Measurements from ENCODE around the gene RIMBP2.

RIMBP2 gene

GRCh38 chr12:130675121-130675520, 41.0 kb downstream of the RIMBP2 start:
- no peak for DNase-seq

- no peak for DNase-seq
Observed at GRCh38 chr12:130674676-130675075, 41.4 kb downstream of the RIMBP2 start.

- no peak for DNase-seq
Observed at GRCh38 chr12:130673036-130673705, 42.9 kb downstream of the RIMBP2 start.

GRCh38 chr12:130672089-130672820, 43.8 kb downstream of the RIMBP2 start:
- DNase-seq: no peak

- no peak for DNase-seq
Observed at GRCh38 chr12:130671556-130671955, 44.5 kb downstream of the RIMBP2 start.

- DNase-seq: no peak
Observed at GRCh38 chr12:130669797-130670196, 46.3 kb downstream of the RIMBP2 start.

GRCh38 chr12:130669205-130669557, 46.9 kb downstream of the RIMBP2 start:
- no peak for DNase-seq

GRCh38 chr12:130668286-130669204, 47.6 kb downstream of the RIMBP2 start:
- DNase-seq: peak; percentile 31

GRCh38 chr12:130667421-130667960, 48.6 kb downstream of the RIMBP2 start:
- no peak for DNase-seq

- no peak for DNase-seq
Observed at GRCh38 chr12:130666645-130667044, 49.5 kb downstream of the RIMBP2 start.

GRCh38 chr12:130665753-130666152, 50.3 kb downstream of the RIMBP2 start:
- no peak for DNase-seq

- no peak for DNase-seq
Observed at GRCh38 chr12:130664772-130665171, 51.3 kb downstream of the RIMBP2 start.

GRCh38 chr12:130664252-130664651, 51.8 kb downstream of the RIMBP2 start:
- DNase-seq: no peak

- DNase-seq: no peak
Observed at GRCh38 chr12:130663514-130663913, 52.6 kb downstream of the RIMBP2 start.

GRCh38 chr12:130661486-130662255, 54.4 kb downstream of the RIMBP2 start:
- no peak for DNase-seq

- DNase-seq: no peak
Observed at GRCh38 chr12:130661059-130661458, 55.0 kb downstream of the RIMBP2 start.

- peak; percentile 39 for DNase-seq
Observed at GRCh38 chr12:130658145-130658911, 57.8 kb downstream of the RIMBP2 start.

- DNase-seq: no peak
Observed at GRCh38 chr12:130656411-130656810, 59.7 kb downstream of the RIMBP2 start.

- no peak for DNase-seq
Observed at GRCh38 chr12:130655881-130656280, 60.2 kb downstream of the RIMBP2 start.

GRCh38 chr12:130655010-130655409, 61.1 kb downstream of the RIMBP2 start:
- no peak for DNase-seq

- no peak for DNase-seq
Observed at GRCh38 chr12:130651188-130651959, 64.7 kb downstream of the RIMBP2 start.
